H7 (cell line): ENCODE measurements around the gene HOXB4. TPM values are rescaled to one million over a fixed set of nuclear protein-coding genes. Genes with fewer than 3 reads are reported as not detected.
A peak's percentile ranks its signal among the peaks of the same experiment; 100 is the strongest.

ENCODE experiments used
- DNase-seq: peaks from one replicate; pipeline ENCODE4 v3.0.0; 2012
- H3K27me3 ChIP-seq: 2 replicates; pipeline ENCODE4 v1.6.0; 2011; ENCODE audit warnings: mild to moderate bottlenecking, low read length; ENCODE audit not compliant: control insufficient read depth, insufficient read depth
- H3K36me3 ChIP-seq: replicated peaks from 2 replicates; pipeline ENCODE4 v1.5.1; 2011; ENCODE audit warnings: low read length; ENCODE audit not compliant: control insufficient read depth, insufficient read depth
- H3K4me3 ChIP-seq: 2 replicates; pipeline ENCODE4 v1.5.1; 2011; ENCODE audit warnings: low read depth, mild to moderate bottlenecking, control low read depth, low read length, moderate library complexity; ENCODE audit not compliant: insufficient read depth
- total RNA-seq: library from RNA; depleted of rRNA; stranded (reverse); fragments of >200 nt; shearing (Covaris generic); gene quantifications from 2 replicates; pipeline ENCODE4 v1.2.3, GENCODE V29; 2014

The HOXB4 gene
- total RNA-seq, 1 experiment from 2014 or later = 0.03 TPM

GRCh38 chr17:48550502-48551213, 27.5 kb downstream of the HOXB4 start:
- Histone ChIP-seq H3K36me3 (no peaks in the 10 kb centered on the region), H3K4me3 (peak overlapping the region; percentile 28), H3K27me3 (peaks cover 86% of the 10 kb centered on the region)
- DNase-seq = peak; percentile 91

- Histone ChIP-seq H3K36me3 (no peaks in the 10 kb centered on the region), H3K27me3 (peaks cover 87% of the 10 kb centered on the region), H3K4me3 (no peak overlapping the region)
- DNase-seq = no peak
Measured at GRCh38 chr17:48549914-48550501, 28.1 kb downstream of the HOXB4 start.

GRCh38 chr17:48549281-48549630, 28.9 kb downstream of the HOXB4 start:
- H3K4me3 ChIP-seq = no peak overlapping the region

GRCh38 chr17:48548523-48549280, 29.4 kb downstream of the HOXB4 start:
- no peak overlapping the region for H3K4me3 ChIP-seq
- peaks cover 84% of the 10 kb centered on the region for H3K27me3 ChIP-seq
- no peak for DNase-seq
- no peaks in the 10 kb centered on the region for H3K36me3 ChIP-seq

More at GRCh38 chr17:48549281-48549630, 28.9 kb downstream of the HOXB4 start:
- Histone ChIP-seq H3K36me3 (no peaks in the 10 kb centered on the region), H3K27me3 (peaks cover 84% of the 10 kb centered on the region)
- no peak for DNase-seq

GRCh38 chr17:48547808-48548522, 30.2 kb downstream of the HOXB4 start:
- no peaks in the 10 kb centered on the region for H3K36me3 ChIP-seq
- H3K4me3 ChIP-seq = no peak overlapping the region
- H3K27me3 ChIP-seq = peaks cover 84% of the 10 kb centered on the region
- no peak for DNase-seq

GRCh38 chr17:48546924-48547807, 31.0 kb downstream of the HOXB4 start:
- peak overlapping the region; percentile 4; the same call in 1 of the 2 replicates for H3K4me3 ChIP-seq
- no peak for DNase-seq
- H3K36me3 ChIP-seq = no peaks in the 10 kb centered on the region
- H3K27me3 ChIP-seq = peaks cover 84% of the 10 kb centered on the region

GRCh38 chr17:48546137-48546923, 31.8 kb downstream of the HOXB4 start:
- Histone ChIP-seq H3K36me3 (no peaks in the 10 kb centered on the region), H3K27me3 (peaks cover 84% of the 10 kb centered on the region), H3K4me3 (peak overlapping the region; percentile 4; the same call in 1 of the 2 replicates)
- DNase-seq = peak; percentile 76

- Histone ChIP-seq H3K27me3 (peaks cover 84% of the 10 kb centered on the region), H3K36me3 (no peaks in the 10 kb centered on the region), H3K4me3 (no peak overlapping the region)
- DNase-seq = no peak
Measured at GRCh38 chr17:48545539-48545938, 32.6 kb downstream of the HOXB4 start.

GRCh38 chr17:48545022-48545375, 33.2 kb downstream of the HOXB4 start, which contains the start of gene HOXB2:
HOXB2 (minus strand) TSS chr17:48545109; CDS start chr17:48544911, 198 bp downstream.
- Histone ChIP-seq H3K36me3 (no peaks in the 10 kb centered on the region), H3K4me3 (peak within 1 kb of the TSS; percentile 58; the same call in 1 of the 2 replicates), H3K27me3 (peaks cover 84% of the 10 kb centered on the region)
- peak; percentile 69 for DNase-seq

GRCh38 chr17:48544349-48545021, 33.7 kb downstream of the HOXB4 start:
- peaks cover 85% of the 10 kb centered on the region for H3K27me3 ChIP-seq
- peak; percentile 86 for DNase-seq
- no peaks in the 10 kb centered on the region for H3K36me3 ChIP-seq
- H3K4me3 ChIP-seq = peak overlapping the region; percentile 58; the same call in 1 of the 2 replicates

- H3K4me3 ChIP-seq = peak overlapping the region; percentile 58; the same call in 1 of the 2 replicates
- no peak for DNase-seq
Measured at GRCh38 chr17:48543854-48544348, 34.2 kb downstream of the HOXB4 start.

GRCh38 chr17:48543107-48543853, 34.9 kb downstream of the HOXB4 start:
- DNase-seq = peak; percentile 87
- H3K4me3 ChIP-seq = peak overlapping the region; percentile 58
- peaks cover 87% of the 10 kb centered on the region for H3K27me3 ChIP-seq

More at GRCh38 chr17:48543854-48544348, 34.2 kb downstream of the HOXB4 start:
- peaks cover 87% of the 10 kb centered on the region for H3K27me3 ChIP-seq
- H3K36me3 ChIP-seq = no peaks in the 10 kb centered on the region

More at GRCh38 chr17:48543107-48543853, 34.9 kb downstream of the HOXB4 start:
- no peaks in the 10 kb centered on the region for H3K36me3 ChIP-seq
